ENCODE results near the gene ADAT3. TPM values are rescaled to one million over a fixed set of nuclear protein-coding genes. Genes with fewer than 3 reads are reported as not detected.

ADAT3 gene
- total and polyA plus RNA-seq, 2 of the 4 experiments (the other 2 are of a cell fraction), result 0.36 to 2.8 TPM

GRCh38 chr19:1949304-1950101, 44.3 kb downstream of the ADAT3 start:
- Histone ChIP-seq H3K9ac (ENCODE audit: low read depth, low read length) (no peak overlapping the region), H3K9me3 (ENCODE audit: control insufficient read depth, insufficient read depth, low read length) (no peaks in the 10 kb centered on the region), H3K27ac (ENCODE audit: insufficient read depth, low read length) (no peak overlapping the region), H4K20me1 (ENCODE audit: insufficient read depth, low read length) (peaks cover 88% of the 10 kb centered on the region), H3K4me1 (ENCODE audit: control insufficient read depth, insufficient read depth, low read length) (no peaks in the 10 kb centered on the region), H4K8ac (ENCODE audit: low read depth in 2 of 2, low read length in 2 of 2) (no peak overlapping the region), H2BK5ac (ENCODE audit: low read depth, low read length, poor library complexity, severe bottlenecking) (no peak overlapping the region), H2BK120ac (ENCODE audit: low read depth, low read length) (no peak overlapping the region), H3K36me3 (ENCODE audit: control insufficient read depth, insufficient read depth, low read length) (peaks cover 19% of the 10 kb centered on the region; the same call in 1 of the 2 replicates), H4K5ac (ENCODE audit: low read depth, low read length) (no peak overlapping the region), H3K4ac (ENCODE audit: low read depth, low read length) (no peak overlapping the region), H3K23ac (ENCODE audit: low read depth, low read length) (no peak overlapping the region), H3K18ac (ENCODE audit: low read depth, low read length) (no peak overlapping the region), H2AK5ac (ENCODE audit: low read depth, low read length) (no peak overlapping the region), H3K9me1 (ENCODE audit: insufficient read depth, low read length) (peaks cover 2% of the 10 kb centered on the region; the same call in 1 of the 2 replicates), H2BK20ac (ENCODE audit: low read depth, low read length) (no peak overlapping the region), H2AFZ (replicated peaks; ENCODE audit: low read length, poor library complexity) (peak overlapping the region; percentile 26), H3K79me1 (ENCODE audit: low read depth in 1 of 2, low read length in 2 of 2) (peaks cover 5 to 68% of the 10 kb centered on the region in 2 experiments; a peak in 2 of 4 replicates), H3K56ac (ENCODE audit: extremely low read depth, insufficient read depth, low read length) (no peak overlapping the region), H4K91ac (ENCODE audit: insufficient read depth, low read depth, low read length) (no peak overlapping the region), H2AK9ac (replicated peaks; ENCODE audit: low read depth, low read length, poor library complexity) (no peak overlapping the region), H3K4me3 (ENCODE audit: insufficient read depth, low read depth, low read length) (no peak overlapping the region), H3K14ac (replicated peaks; ENCODE audit: low read depth, low read length) (no peak overlapping the region), H3K27me3 (ENCODE audit: control insufficient read depth, insufficient read depth, low read length) (no peaks in the 10 kb centered on the region), H2BK15ac (ENCODE audit: low read depth, low read length) (no peak overlapping the region), H3K4me2 (ENCODE audit: low read depth, low read length) (no peak overlapping the region)
- in situ Hi-C loops (cut with MboI; ENCODE audit: low sequenced_read_pairs), result no loop called here
- no peak for ATAC-seq (ENCODE audit: low read depth)
- WGBS, 2 experiments (ENCODE audit: extremely low coverage in 2 of 2, insufficient read length in 1 of 2), result 96% methylated on average over 27 of the region's 44 CpGs; no CpG with 5 or more reads in 1 of the 2 experiments
- no TSS peak for BruUV-seq (replicated peaks)
- no peak for DNase-seq
- ChIA-PET CTCF (no interaction called here), POLR2A (ENCODE audit: unreplicated experiment) (no interaction called here)
- intact Hi-C loops (cut with micrococcal nuclease), result no loop called here
- TF ChIP-seq CTCF (conservative IDR thresholded peaks at IDR 0.05; ENCODE audit: low read depth, low read length), result no peak
- no peak for TF ChIP-seq RAD21 (IDR thresholded peaks at IDR 0.05; ENCODE audit: low read length)
- no peak for TF ChIP-seq FOS (IDR thresholded peaks at IDR 0.05; ENCODE audit: low read depth, low read length)
- no peak for TF ChIP-seq MAZ (IDR thresholded peaks at IDR 0.05; ENCODE audit: borderline replicate concordance, low read depth, low read length)
- TF ChIP-seq CEBPB (IDR thresholded peaks at IDR 0.05; ENCODE audit: low read depth, low read length), result no peak
- TF ChIP-seq, protein P1, sequence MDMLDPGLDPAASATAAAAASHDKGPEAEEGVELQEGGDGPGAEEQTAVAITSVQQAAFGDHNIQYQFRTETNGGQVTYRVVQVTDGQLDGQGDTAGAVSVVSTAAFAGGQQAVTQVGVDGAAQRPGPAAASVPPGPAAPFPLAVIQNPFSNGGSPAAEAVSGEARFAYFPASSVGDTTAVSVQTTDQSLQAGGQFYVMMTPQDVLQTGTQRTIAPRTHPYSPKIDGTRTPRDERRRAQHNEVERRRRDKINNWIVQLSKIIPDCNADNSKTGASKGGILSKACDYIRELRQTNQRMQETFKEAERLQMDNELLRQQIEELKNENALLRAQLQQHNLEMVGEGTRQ (IDR thresholded peaks at IDR 0.05; ENCODE audit: low read depth, low read length), result no peak
- TF ChIP-seq CHD1 (IDR thresholded peaks at IDR 0.05; ENCODE audit: low read depth, low read length), result no peak
- no peak for TF ChIP-seq MAFK (IDR thresholded peaks at IDR 0.05; ENCODE audit: low read depth, low read length)
- no peak for TF ChIP-seq BHLHE40 (IDR thresholded peaks at IDR 0.05; ENCODE audit: low read depth, low read length)
- TF ChIP-seq ELK1 (IDR thresholded peaks at IDR 0.05; ENCODE audit: borderline replicate concordance, low read depth, low read length), result no peak
- TF ChIP-seq RCOR1 (IDR thresholded peaks at IDR 0.05; ENCODE audit: insufficient replicate concordance, low read length), result no peak
- dilution Hi-C loops (cut with HindIII; ENCODE audit: low sequenced_read_pairs, unreplicated experiment), result no loop called here

Measured in IMR-90 (cell line).